H1 (cell line): Measurements from ENCODE around the gene C5orf24. TPM values are rescaled to one million over a fixed set of nuclear protein-coding genes. Genes with fewer than 3 reads are reported as not detected.

Experiments
- GTF2F1 ChIP-seq: IDR thresholded peaks from 2 replicates; pipeline ENCODE4 v1.6.1; 2012; ENCODE audit warnings: low read depth, low read length, improper control_type of control experiment, borderline replicate concordance
- HDAC6 ChIP-seq: IDR thresholded peaks from one replicate; pipeline ENCODE4 v1.7.1; 2012; ENCODE audit warnings: low read depth, mild to moderate bottlenecking, inconsistent platforms, low read length, moderate library complexity
- RXRA ChIP-seq: IDR thresholded peaks from 2 replicates; pipeline ENCODE4 v1.6.1; 2011; ENCODE audit warnings: low read depth, mild to moderate bottlenecking, low read length, moderate library complexity; ENCODE audit not compliant: insufficient read depth
- SAP30 ChIP-seq: fragments of 300-600 bp; sonication (generic); IDR thresholded peaks from 2 replicates; pipeline ENCODE4 v1.7.1; 2012; ENCODE audit warnings: low read length, moderate library complexity, mild to moderate bottlenecking, inconsistent platforms; ENCODE audit not compliant: insufficient read depth, insufficient replicate concordance
- SP2 ChIP-seq: IDR thresholded peaks from 2 replicates; pipeline ENCODE4 v1.6.1; 2012; ENCODE audit warnings: mild to moderate bottlenecking, low read length, inconsistent platforms
- SRF ChIP-seq: IDR thresholded peaks from 2 replicates; pipeline ENCODE4 v1.6.1; 2011; ENCODE audit warnings: mild to moderate bottlenecking, low read depth, low read length, moderate library complexity
- YY1 ChIP-seq: IDR thresholded peaks from 2 replicates; pipeline ENCODE4 v1.6.1; 2011; ENCODE audit warnings: low read depth, mild to moderate bottlenecking, low read length
- polyA plus RNA-seq, 7 experiments: library from polyadenylated mRNA; depleted of rRNA in 3 of 7; stranded (reverse) in 5 of 7; unstranded in 2 of 7; fragments of >200 nt in 5 of 7; fragments of 200-250 nt in 2 of 7; gene quantifications; 1 replicate in 5 of 7; 2 replicates in 1 of 7; 4 replicates in 1 of 7; pipeline versions ENCODE4 v1.2.1 to v1.2.3, GENCODE V29; 2011 to 2013; ENCODE audit warnings: missing spikeins in 2 of 7, mixed read lengths in 2 of 7
- total RNA-seq: library from RNA; stranded (reverse); fragmentation: NEBNext Ultra II Directional; extraction: Animal tissue kit (Norgen Biotek cat#: 25700); gene quantifications from 2 replicates; pipeline ENCODE4 v1.2.1, GENCODE V29; 2021

The C5orf24 gene
- total and polyA plus RNA-seq, 2 of the 8 experiments (the other 6 are each of a cell fraction or from before 2014, with no cell fraction given) = 11.1 to 20.2 TPM

DNA sequence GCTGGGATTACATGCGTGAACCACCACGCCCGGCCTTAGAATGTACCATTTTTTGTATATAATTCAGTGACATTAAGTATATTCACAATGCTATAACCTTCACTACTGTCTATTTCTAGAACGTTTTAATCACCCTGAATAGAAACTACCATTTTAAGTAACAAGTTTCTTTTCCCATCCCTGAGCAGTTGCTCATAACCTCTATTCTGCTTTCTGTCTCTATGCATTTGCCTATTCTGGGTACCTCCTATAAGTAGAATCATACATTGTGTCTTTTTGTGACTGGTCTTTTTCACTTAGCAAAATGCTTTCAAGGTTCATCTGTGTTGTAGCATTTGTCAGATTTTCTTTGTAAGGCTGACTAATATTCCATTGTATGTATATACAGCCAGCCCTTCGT lies 47.3 kb upstream of the C5orf24 start (continued):
- TF ChIP-seq SAP30 (no peak), YY1 (no peak), RXRA (no peak), GTF2F1 (no peak), SRF (no peak), SP2 (no peak), HDAC6 (no peak)
